GM23248 (cell line): ENCODE results near the gene ZNRF2.

Source experiments
- EZH2 ChIP-seq: fragments of 200-600 bp; sonication (generic); IDR thresholded peaks from 2 replicates; pipeline ENCODE4 v1.6.1; 2018; ENCODE audit warnings: antibody characterized with exemption, mild to moderate bottlenecking; ENCODE audit not compliant: insufficient read depth, poor library complexity, severe bottlenecking
- EZH2phosphoT487 ChIP-seq: fragments of 200-600 bp; sonication (generic); IDR thresholded peaks from 2 replicates; pipeline ENCODE4 v1.6.1; 2018; ENCODE audit warnings: antibody characterized with exemption, moderate library complexity, mild to moderate bottlenecking, low read depth; ENCODE audit not compliant: insufficient read depth

- TF ChIP-seq EZH2 (no peak), EZH2phosphoT487 (no peak)
Measured at GRCh38 chr7:30352169-30352568, 67.8 kb downstream of the ZNRF2 start.
